ENCODE data around the gene APOD. TPM values are rescaled to one million over a fixed set of nuclear protein-coding genes. Genes with fewer than 3 reads are reported as not detected.
"Not testable (repeated sequence)": the region's sequence is repeated elsewhere in the genome, so short reads cannot be mapped to it uniquely, and the experiment has no call there.

Gene APOD
- total RNA-seq, 1 experiment from 2014 or later: not detected

DNA sequence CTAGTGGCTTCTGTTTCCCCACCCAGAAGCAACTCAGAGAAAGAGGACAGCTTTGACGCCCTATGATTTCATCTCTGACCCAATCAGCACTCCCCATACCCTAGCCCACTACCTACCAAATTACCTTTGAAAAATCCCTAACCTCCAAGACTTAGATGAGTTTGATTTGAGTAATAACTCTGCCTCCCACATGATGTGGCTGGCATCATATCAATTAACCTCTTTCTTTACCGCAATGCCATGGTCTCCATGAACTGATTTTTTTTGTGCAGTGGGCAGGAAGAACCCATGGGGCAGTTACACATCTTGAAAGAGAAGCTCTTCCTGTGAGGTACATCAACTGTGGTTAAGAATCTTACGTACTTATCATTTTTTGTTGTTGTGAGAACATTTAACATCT is 25.5 kb upstream of the APOD start:
- Histone ChIP-seq H2BK5ac (ENCODE audit: insufficient read length, low read length) (no peak overlapping the region), H3K56ac (ENCODE audit: insufficient read length, low read depth, low read length) (no peak overlapping the region), H3K79me1 (ENCODE audit: insufficient read depth, low read depth, low read length, poor library complexity, severe bottlenecking) (no peaks in the 10 kb centered on the region), H3K9ac (ENCODE audit: extremely low read depth, insufficient read length, low read length) (no peak overlapping the region), H3K27me3 (ENCODE audit: insufficient read depth, low read length) (no peaks in the 10 kb centered on the region), H2BK20ac (ENCODE audit: low read depth, low read length, poor library complexity, severe bottlenecking) (no peak overlapping the region), H3K4me2 (ENCODE audit: insufficient read depth, insufficient read length, low read length) (no peak overlapping the region), H3K27ac (ENCODE audit: insufficient read length, low read depth, low read length) (no peak overlapping the region), H3T11ph (ENCODE audit: low read length) (no peak overlapping the region), H2BK12ac (ENCODE audit: insufficient read length, low read depth, low read length) (no peak overlapping the region), H3K9me3 (ENCODE audit: control insufficient read depth, low read depth, low read length) (peaks cover 18% of the 10 kb centered on the region), H3K18ac (ENCODE audit: insufficient read length, low read depth, low read length) (no peak overlapping the region), H4K91ac (ENCODE audit: insufficient read length, low read depth, low read length) (no peak overlapping the region), H4K8ac (replicated peaks; ENCODE audit: insufficient read length, low read depth, low read length) (no peak overlapping the region), H3K23me2 (ENCODE audit: insufficient read length, low read depth, low read length, poor library complexity, severe bottlenecking) (no peaks in the 10 kb centered on the region), H2BK120ac (ENCODE audit: low read depth, low read length, poor library complexity, severe bottlenecking) (no peak overlapping the region), H4K5ac (ENCODE audit: insufficient read length, low read depth, low read length) (no peak overlapping the region), H2AK5ac (ENCODE audit: insufficient read length, low read length) (no peak overlapping the region), H3K4me1 (ENCODE audit: insufficient read depth, low read length) (no peaks in the 10 kb centered on the region), H2BK15ac (ENCODE audit: low read depth, low read length) (no peak overlapping the region), H2AFZ (ENCODE audit: low read length) (no peak overlapping the region), H3K23ac (ENCODE audit: insufficient read length, low read depth, low read length) (no peak overlapping the region), H3K4ac (ENCODE audit: low read depth, low read length) (no peak overlapping the region), H3K14ac (ENCODE audit: insufficient read depth, low read length) (no peak overlapping the region), H4K20me1 (ENCODE audit: control insufficient read depth, insufficient read depth, insufficient read length) (no peaks in the 10 kb centered on the region), H3K79me2 (ENCODE audit: insufficient read depth, low read length) (no peaks in the 10 kb centered on the region)
- no peak overlapping the region for H3K4me3 Mint-ChIP-seq
- H3K27ac Mint-ChIP-seq: no peak overlapping the region
- no CpG with 5 or more reads among the region's 3 CpGs for WGBS (ENCODE audit: extremely low coverage, insufficient read length, low lambda C conversion rate)
- no peak for TF ChIP-seq CTCF (conservative IDR thresholded peaks at IDR 0.05)
- DNase-seq: no peak
- peaks cover 0 to 3% of the 10 kb centered on the region in 2 experiments; a peak in 2 of 4 replicates for H3K4me1 Mint-ChIP-seq
- H3K27me3 Mint-ChIP-seq (ENCODE audit: low read depth): peaks cover 10% of the 10 kb centered on the region
- peaks cover 60 to 71% of the 10 kb centered on the region in 2 experiments for H3K9me3 Mint-ChIP-seq
- H3K36me3 Mint-ChIP-seq (ENCODE audit: insufficient read depth in 1 of 3, low read depth in 3 of 3): peaks cover 14 to 34% (median 33%) of the 10 kb centered on the region in 3 experiments

GRCh38 chr3:195601785-195602184 is 18.0 kb upstream of the APOD start:
- H3K4ac ChIP-seq (ENCODE audit: low read depth, low read length); DNase-seq; H3K23me2 ChIP-seq (ENCODE audit: insufficient read length, low read depth, low read length, poor library complexity, severe bottlenecking); H4K20me1 ChIP-seq (ENCODE audit: control insufficient read depth, insufficient read depth, insufficient read length); H3K27ac Mint-ChIP-seq; H3K4me3 Mint-ChIP-seq; H2BK15ac ChIP-seq (ENCODE audit: low read depth, low read length); H3K56ac ChIP-seq (ENCODE audit: insufficient read length, low read depth, low read length); H3K79me2 ChIP-seq (ENCODE audit: insufficient read depth, low read length); H4K8ac ChIP-seq (replicated peaks; ENCODE audit: insufficient read length, low read depth, low read length); H3K4me1 ChIP-seq (ENCODE audit: insufficient read depth, low read length); H3K9me3 ChIP-seq (ENCODE audit: control insufficient read depth, low read depth, low read length); H2BK20ac ChIP-seq (ENCODE audit: low read depth, low read length, poor library complexity, severe bottlenecking); H2AK5ac ChIP-seq (ENCODE audit: insufficient read length, low read length); H2AFZ ChIP-seq (ENCODE audit: low read length); H2BK12ac ChIP-seq (ENCODE audit: insufficient read length, low read depth, low read length); H3K27me3 Mint-ChIP-seq (ENCODE audit: low read depth); H3K27ac ChIP-seq (ENCODE audit: insufficient read length, low read depth, low read length); H3K23ac ChIP-seq (ENCODE audit: insufficient read length, low read depth, low read length); H4K91ac ChIP-seq (ENCODE audit: insufficient read length, low read depth, low read length); H2BK5ac ChIP-seq (ENCODE audit: insufficient read length, low read length); H3K4me2 ChIP-seq (ENCODE audit: insufficient read depth, insufficient read length, low read length); H3K18ac ChIP-seq (ENCODE audit: insufficient read length, low read depth, low read length); H3K4me1 Mint-ChIP-seq; H3K79me1 ChIP-seq (ENCODE audit: insufficient read depth, low read depth, low read length, poor library complexity, severe bottlenecking); H3K9ac ChIP-seq (ENCODE audit: extremely low read depth, insufficient read length, low read length); H2BK120ac ChIP-seq (ENCODE audit: low read depth, low read length, poor library complexity, severe bottlenecking); H4K5ac ChIP-seq (ENCODE audit: insufficient read length, low read depth, low read length); H3K14ac ChIP-seq (ENCODE audit: insufficient read depth, low read length); H3T11ph ChIP-seq (ENCODE audit: low read length); H3K27me3 ChIP-seq (ENCODE audit: insufficient read depth, low read length): not testable (repeated sequence)
- WGBS (ENCODE audit: extremely low coverage, insufficient read length, low lambda C conversion rate): no CpG with 5 or more reads among the region's 2 CpGs
- Mint-ChIP-seq H3K36me3 (ENCODE audit: insufficient read depth in 1 of 3, low read depth in 3 of 3) (peaks cover 10 to 20% (median 16%) of the 10 kb centered on the region in 3 experiments), H3K9me3 (peaks cover 57 to 68% of the 10 kb centered on the region in 2 experiments)
